HepG2 (cell line): ENCODE measurements around the gene CASP12. TPM values are rescaled to one million over a fixed set of nuclear protein-coding genes. Genes with fewer than 3 reads are reported as not detected.

Experiments used
- ATAC-seq: fragments of 200-7000 bp; cut with Tn5 transposase; 3 replicates; pipeline ENCODE4 v1.9.1; 2020; ENCODE audit warnings: mild to moderate bottlenecking, moderate library complexity
- BruUV-seq: library from RNA; stranded (reverse); fragments of 400-500 nt; replicated peaks from 2 replicates; lab custom pipeline; 2021; lab: Mats Ljungman, UMichigan
- CTCF ChIA-PET: fragments of 300-600 bp; formaldehyde crosslinking; extraction: SDS; loops from one replicate; lab custom pipeline; 2021; ENCODE audit warnings: low total read pairs, inconsistent platforms, low intra/inter-chr PET ratio; lab: Yijun Ruan, JAX
- POLR2A ChIA-PET: fragments of 350-600 bp; sonication (Branson Sonifier 250); formaldehyde crosslinking; loops from one replicate; lab custom pipeline; 2020; ENCODE audit warnings: antibody characterized with exemption, inconsistent platforms; lab: Yijun Ruan, JAX
- DNase-seq: peaks from one replicate; pipeline ENCODE4 v3.0.0-alpha.2; 2015; ENCODE audit warnings: low spot score
- FAIRE-seq: peaks from 3 replicates; lab custom pipeline; 2011; peaks lifted over from hg19 to GRCh38; lab: Jason Lieb, UNC
- H2AFZ ChIP-seq: one replicate; pipeline ENCODE4 v1.6.1; 2011; ENCODE audit warnings: low read length, inconsistent platforms
- H3K27ac ChIP-seq: fragments of 300-600 bp; 3 replicates; pipeline ENCODE4 v1.8.0; 2011; ENCODE audit warnings: mixed run types, mild to moderate bottlenecking, mixed read lengths, low read length, inconsistent platforms; ENCODE audit not compliant: insufficient read depth; ENCODE audit errors: extremely low read length
- H3K27me3 ChIP-seq, 2 experiments: fragments of 200-600 bp in 1 of 2; 2 replicates in 1 of 2; 3 replicates in 1 of 2; pipeline versions ENCODE4 v1.6.0 to v1.8.0; 2011; ENCODE audit warnings: low read length in 2 of 2, mild to moderate bottlenecking in 2 of 2, moderate library complexity in 2 of 2, inconsistent platforms in 1 of 2; ENCODE audit not compliant: insufficient read depth in 2 of 2, control insufficient read depth in 1 of 2
- H3K36me3 ChIP-seq, 2 experiments: fragments of 200-600 bp in 1 of 2; replicated peaks in 1 of 2; 2 replicates in 1 of 2; 3 replicates in 1 of 2; pipeline versions ENCODE4 v1.5.1 to v1.8.0; 2011; ENCODE audit warnings: low read length in 2 of 2, inconsistent platforms in 1 of 2; ENCODE audit not compliant: insufficient read depth in 2 of 2, control insufficient read depth in 1 of 2
- H3K4me1 ChIP-seq: 2 replicates; pipeline ENCODE4 v1.5.1; 2012; ENCODE audit warnings: low read length, inconsistent platforms; ENCODE audit not compliant: insufficient read depth
- H3K4me2 ChIP-seq: 2 replicates; pipeline ENCODE4 v1.6.0; 2011; ENCODE audit warnings: low read depth, low read length, inconsistent platforms
- H3K4me3 ChIP-seq, 3 experiments: fragments of 200-600 bp in 1 of 3; sonication (generic), shearing (Covaris generic) in 1 of 3; replicated peaks in 1 of 3; 2 replicates each; pipeline ENCODE4 v1.5.1; 2011 to 2016; ENCODE audit warnings: low read length in 3 of 3, inconsistent platforms in 2 of 3, low read depth in 2 of 3, mild to moderate bottlenecking in 2 of 3, control low read depth in 1 of 3, mixed read lengths in 1 of 3; ENCODE audit not compliant: insufficient read depth in 1 of 3
- H3K79me2 ChIP-seq: one replicate; pipeline ENCODE4 v1.6.1; 2011; ENCODE audit warnings: low read length, inconsistent platforms; ENCODE audit not compliant: insufficient read depth
- H3K9ac ChIP-seq: 2 replicates; pipeline ENCODE4 v1.6.0; 2011; ENCODE audit warnings: mild to moderate bottlenecking, low read depth, low read length, inconsistent platforms; ENCODE audit not compliant: insufficient read depth
- H3K9me3 ChIP-seq: 2 replicates; pipeline ENCODE4 v1.5.1; 2012; ENCODE audit warnings: mild to moderate bottlenecking, low read length
- H4K20me1 ChIP-seq: 2 replicates; pipeline ENCODE4 v1.6.0; 2011; ENCODE audit warnings: inconsistent platforms, mild to moderate bottlenecking, low read length, moderate library complexity; ENCODE audit not compliant: insufficient read depth
- CCDC6 ChIP-seq: sonication (generic); formaldehyde crosslinking; IDR thresholded peaks from 2 replicates; pipeline ENCODE4 v1.8.1; 2022; ENCODE audit warnings: mild to moderate bottlenecking, missing genetic modification reagents, moderate library complexity
- HES4 ChIP-seq: sonication (generic); formaldehyde crosslinking; IDR thresholded peaks from 2 replicates; pipeline ENCODE4 v1.9.0; 2021; ENCODE audit warnings: mild to moderate bottlenecking, missing genetic modification reagents, borderline replicate concordance
- LCORL ChIP-seq, 2 experiments: fragments of 450-650 bp in 1 of 2; sonication (generic) in 1 of 2; formaldehyde crosslinking in 1 of 2; IDR thresholded peaks; 2 replicates each; pipeline versions ENCODE4 v1.5.0 to v1.6.1; 2017 to 2020; ENCODE audit warnings: antibody characterized with exemption in 1 of 2, missing genetic modification reagents in 1 of 2
- ZFX ChIP-seq: sonication (generic); formaldehyde crosslinking; IDR thresholded peaks from 2 replicates; pipeline ENCODE4 v1.4.0; 2020; ENCODE audit warnings: mild to moderate bottlenecking, low read depth, missing genetic modification reagents, moderate library complexity
- ZNF883 ChIP-seq: sonication (generic); formaldehyde crosslinking; IDR thresholded peaks from 2 replicates; pipeline ENCODE4 v1.5.1; 2020; ENCODE audit warnings: mild to moderate bottlenecking, missing genetic modification reagents; ENCODE audit errors: not compliant biosample characterization
- WGBS: methylation state at CpG from one replicate; pipeline ENCODE4 v1.1.6; 2017; ENCODE audit warnings: low lambda C conversion rate; 5-methylcytosine and 5-hydroxymethylcytosine counted together
- in situ Hi-C: cut with HindIII; loops from 2 replicates; pipeline ENCODE4 v1.10.0; 2017; ENCODE audit warnings: low pct_unique_long_range_greater_than_20kb; ENCODE audit not compliant: extremely low pct_ligation_motif_present
- intact Hi-C: fragments of 100-400 bp; cut with micrococcal nuclease; formaldehyde crosslinking; loops from one replicate; pipeline ENCODE4 v1.10.0; 2022; ENCODE audit not compliant: unreplicated experiment
- polyA plus RNA-seq, 8 experiments: library from polyadenylated mRNA; depleted of rRNA in 3 of 8; stranded (reverse) in 7 of 8; unstranded in 1 of 8; fragments of >200 nt; fragmentation: Illumina TruSeq in 4 of 8; extraction: Trizol in 4 of 8; gene quantifications; 2 replicates each; pipeline versions ENCODE4 v1.2.1 to v1.2.3, GENCODE V29; 2011 to 2016; ENCODE audit warnings: low read depth in 4 of 8, missing spikeins in 1 of 8, mixed read lengths in 1 of 8; ENCODE audit not compliant: insufficient read depth in 1 of 8
- total RNA-seq, 5 experiments: library from RNA; depleted of rRNA; stranded (reverse); fragments of >200 nt; fragmentation: Illumina TruSeq; extraction: Trizol; gene quantifications; 2 replicates each; pipeline ENCODE4 v1.2.3, GENCODE V29; 2016; ENCODE audit warnings: low read depth in 1 of 5
- TF ChIP-seq, protein P1 (sequence below): sonication (generic); formaldehyde crosslinking; IDR thresholded peaks from 2 replicates; pipeline ENCODE4 v1.5.0; 2020; ENCODE audit warnings: mild to moderate bottlenecking, missing genetic modification reagents, moderate library complexity
- TF ChIP-seq, protein P2 (sequence below): sonication (generic); formaldehyde crosslinking; IDR thresholded peaks from 2 replicates; pipeline ENCODE4 v1.4.0; 2020; ENCODE audit warnings: mild to moderate bottlenecking, missing genetic modification reagents

The CASP12 gene
- total and polyA plus RNA-seq, 2 of the 13 experiments (the other 11 are each of a cell fraction or from before 2014, with no cell fraction given), result not detected

DNA sequence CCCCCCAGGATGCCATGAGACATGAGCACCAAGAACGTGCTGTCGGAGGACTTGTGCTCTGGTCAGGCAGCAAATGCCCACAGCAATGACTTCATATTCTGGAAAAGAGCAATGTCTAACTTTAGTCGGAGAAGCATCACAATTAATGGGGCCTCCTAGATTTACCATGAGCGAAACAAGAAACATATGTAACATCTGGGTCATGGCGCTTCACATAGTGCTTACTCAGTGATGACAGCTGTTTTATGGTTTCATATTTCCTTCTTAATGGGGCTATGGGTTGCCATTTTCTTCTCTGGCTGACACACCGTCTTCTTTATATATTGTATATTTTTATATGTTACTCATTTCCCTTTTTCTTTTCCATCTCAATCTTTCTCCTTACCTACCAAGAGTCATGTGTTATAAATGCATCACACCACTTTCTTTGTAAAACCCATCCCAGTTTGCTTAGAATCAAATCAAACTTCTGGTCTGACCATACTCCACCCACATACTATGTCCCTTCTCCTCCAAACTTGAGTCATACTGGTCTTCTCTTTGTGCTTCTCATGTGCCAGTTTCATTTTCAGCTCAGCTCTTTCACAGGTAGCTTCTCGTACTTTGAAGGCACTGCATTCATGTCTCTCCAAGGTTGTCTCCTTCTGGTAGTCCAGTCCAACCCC is 9.4 kb upstream of the CASP12 start:
- no TSS peak for BruUV-seq
- in situ Hi-C loops (no loop called here), intact Hi-C loops (no loop called here)
- Histone ChIP-seq H3K4me1 (no peaks in the 10 kb centered on the region), H3K36me3 (no peaks in the 10 kb centered on the region), H3K79me2 (no peaks in the 10 kb centered on the region), H3K4me3 (no peak overlapping the region), H3K9me3 (no peaks in the 10 kb centered on the region), H3K27ac (no peak overlapping the region), H2AFZ (no peak overlapping the region), H3K9ac (no peak overlapping the region), H3K4me2 (no peak overlapping the region), H3K27me3 (no peaks in the 10 kb centered on the region), H4K20me1 (no peaks in the 10 kb centered on the region)
- ATAC-seq, result no peak
- FAIRE-seq, result no peak
- no peak for DNase-seq
- TF ChIP-seq HES4 (no peak), ZNF883 (CRISPR knock-in tag) (no peak), ZFX (CRISPR knock-in tag) (no peak), CCDC6 (CRISPR knock-in tag) (no peak), LCORL (IDR thresholded peaks at IDR 0.05) (no peak), LCORL (CRISPR knock-in tag; IDR thresholded peaks at IDR 0.05) (no peak)
- TF ChIP-seq, protein P1, sequence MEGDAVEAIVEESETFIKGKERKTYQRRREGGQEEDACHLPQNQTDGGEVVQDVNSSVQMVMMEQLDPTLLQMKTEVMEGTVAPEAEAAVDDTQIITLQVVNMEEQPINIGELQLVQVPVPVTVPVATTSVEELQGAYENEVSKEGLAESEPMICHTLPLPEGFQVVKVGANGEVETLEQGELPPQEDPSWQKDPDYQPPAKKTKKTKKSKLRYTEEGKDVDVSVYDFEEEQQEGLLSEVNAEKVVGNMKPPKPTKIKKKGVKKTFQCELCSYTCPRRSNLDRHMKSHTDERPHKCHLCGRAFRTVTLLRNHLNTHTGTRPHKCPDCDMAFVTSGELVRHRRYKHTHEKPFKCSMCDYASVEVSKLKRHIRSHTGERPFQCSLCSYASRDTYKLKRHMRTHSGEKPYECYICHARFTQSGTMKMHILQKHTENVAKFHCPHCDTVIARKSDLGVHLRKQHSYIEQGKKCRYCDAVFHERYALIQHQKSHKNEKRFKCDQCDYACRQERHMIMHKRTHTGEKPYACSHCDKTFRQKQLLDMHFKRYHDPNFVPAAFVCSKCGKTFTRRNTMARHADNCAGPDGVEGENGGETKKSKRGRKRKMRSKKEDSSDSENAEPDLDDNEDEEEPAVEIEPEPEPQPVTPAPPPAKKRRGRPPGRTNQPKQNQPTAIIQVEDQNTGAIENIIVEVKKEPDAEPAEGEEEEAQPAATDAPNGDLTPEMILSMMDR, result no peak
- TF ChIP-seq, protein P2, sequence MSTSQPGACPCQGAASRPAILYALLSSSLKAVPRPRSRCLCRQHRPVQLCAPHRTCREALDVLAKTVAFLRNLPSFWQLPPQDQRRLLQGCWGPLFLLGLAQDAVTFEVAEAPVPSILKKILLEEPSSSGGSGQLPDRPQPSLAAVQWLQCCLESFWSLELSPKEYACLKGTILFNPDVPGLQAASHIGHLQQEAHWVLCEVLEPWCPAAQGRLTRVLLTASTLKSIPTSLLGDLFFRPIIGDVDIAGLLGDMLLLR (CRISPR knock-in tag), result no peak
- 25% methylated on average over 7 of the region's 7 CpGs for WGBS
- CTCF ChIA-PET, result no interaction called here
- POLR2A ChIA-PET, result no interaction called here
